Stimulated activated CD4-positive, alpha-beta T cell treated with anti-CD3 and anti-CD28 coated beads, Interleukin-4, amount 100 ng/mL, for 4 hours (primary cell): Measurements from ENCODE around the gene TIMP3.

ENCODE experiments used
- DNase-seq, 2 experiments: peaks; one replicate each; pipeline ENCODE4 v3.0.0-alpha.2; 2020

The TIMP3 gene

DNA sequence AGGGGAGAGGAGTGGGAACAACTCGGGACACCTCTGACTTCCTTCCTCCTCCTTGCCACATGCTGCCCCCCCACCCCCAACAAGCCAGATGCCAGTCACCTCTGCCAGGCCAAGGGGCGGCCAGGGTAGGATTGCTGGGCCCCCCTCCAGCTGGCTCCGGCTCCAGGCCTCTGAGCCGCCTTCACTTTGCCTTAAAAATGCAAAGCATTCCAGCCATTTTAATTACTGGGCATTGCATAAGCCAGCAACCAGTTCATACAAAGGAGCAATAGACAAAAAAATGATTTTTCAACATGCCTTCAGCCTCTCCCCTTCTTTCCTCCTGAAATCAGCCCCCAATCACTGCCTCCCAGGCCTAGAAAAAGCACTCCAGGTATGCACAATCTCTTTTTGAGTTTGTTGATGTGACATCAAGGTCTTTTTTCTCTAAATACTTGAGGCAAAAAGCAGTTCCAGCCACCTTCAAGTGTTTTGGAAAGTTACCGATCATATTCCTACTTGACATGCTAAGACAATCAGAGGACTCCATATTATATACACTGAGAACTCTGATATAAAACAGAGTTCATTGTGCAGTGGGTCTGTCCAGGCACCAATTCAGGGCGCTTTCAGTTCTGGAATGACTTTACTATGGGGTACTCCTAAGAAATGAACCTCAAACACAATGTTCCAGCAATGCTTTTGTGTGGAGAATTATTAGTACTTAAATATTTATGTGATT, 12.4 kb upstream of the TIMP3 start:
- DNase-seq: no peak

DNA sequence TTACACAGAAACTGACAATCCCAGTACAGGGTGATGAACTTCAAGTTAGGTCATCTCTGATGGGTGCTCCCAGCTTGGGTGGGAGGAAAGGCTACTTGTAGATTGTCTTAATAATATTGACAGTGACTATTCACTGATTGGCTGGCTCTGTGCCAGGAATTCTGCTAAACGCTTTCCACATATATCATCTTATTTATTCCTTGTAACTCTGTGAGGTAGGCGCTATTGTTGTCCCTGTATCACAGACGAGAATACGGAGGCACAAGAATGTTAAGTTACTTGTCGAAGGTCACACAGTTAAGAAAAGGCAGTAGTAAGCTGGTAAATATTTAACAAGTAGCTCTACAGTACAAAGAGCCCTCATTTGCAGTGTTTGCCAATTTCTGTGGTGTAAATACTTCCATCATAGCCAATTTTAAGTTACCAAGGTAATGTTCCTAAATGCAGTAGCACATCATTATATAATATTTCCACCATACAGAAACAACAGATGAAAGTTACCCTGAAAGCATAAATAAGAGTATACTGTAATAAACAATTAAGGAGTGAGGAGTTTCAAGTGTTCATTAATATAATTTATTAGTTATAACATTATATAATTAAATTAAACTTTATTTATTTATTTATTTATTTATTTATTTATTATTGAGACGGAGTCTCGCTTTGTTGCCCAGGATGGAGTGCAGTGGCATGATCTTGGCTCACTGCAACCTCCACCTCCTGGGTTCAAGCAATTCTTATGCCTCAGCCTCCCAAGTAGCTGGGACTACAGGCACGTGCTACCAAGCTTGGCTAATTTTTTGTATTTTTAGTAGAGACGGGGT, 11.5 kb upstream of the TIMP3 start:
- no peak for DNase-seq

DNA sequence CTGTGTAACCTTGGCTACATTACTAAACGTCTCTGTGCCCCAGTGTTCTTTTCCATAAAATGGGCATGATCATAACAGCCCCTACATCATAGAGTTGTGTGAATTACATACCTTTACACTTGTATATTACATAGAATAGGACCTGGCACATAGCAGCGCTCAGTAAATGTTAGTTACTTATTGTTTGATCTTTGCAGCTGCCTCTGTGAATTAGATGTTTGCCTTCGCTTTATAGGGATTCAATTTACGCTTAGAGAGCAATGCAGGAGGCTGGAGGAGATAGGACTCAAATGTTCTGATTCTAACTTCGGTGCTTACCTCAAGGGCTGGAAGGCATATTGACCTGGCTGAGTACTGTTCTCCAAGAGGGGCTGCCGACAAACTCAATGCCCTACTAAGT, 10.4 kb upstream of the TIMP3 start:
- DNase-seq: no peak

DNA sequence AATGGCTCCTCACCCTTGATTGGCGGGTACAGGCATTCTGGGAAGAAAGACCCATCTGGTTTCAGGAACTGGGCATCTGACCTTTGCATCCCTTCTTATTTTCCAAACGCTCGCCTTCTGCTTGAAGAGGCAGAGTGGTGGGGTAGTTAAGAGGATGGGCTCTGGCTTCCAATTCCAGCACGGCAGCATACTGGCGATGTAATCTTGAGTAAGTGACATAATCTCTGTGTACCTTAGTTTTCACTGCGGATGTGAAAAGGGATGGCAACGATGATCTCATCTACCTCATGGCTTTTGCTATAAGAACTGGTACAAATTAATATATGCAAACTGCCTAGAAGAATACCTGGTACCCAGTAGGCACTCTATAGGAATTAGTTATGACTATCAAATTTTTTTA, 10.0 kb upstream of the TIMP3 start:
- no peak for DNase-seq

DNA sequence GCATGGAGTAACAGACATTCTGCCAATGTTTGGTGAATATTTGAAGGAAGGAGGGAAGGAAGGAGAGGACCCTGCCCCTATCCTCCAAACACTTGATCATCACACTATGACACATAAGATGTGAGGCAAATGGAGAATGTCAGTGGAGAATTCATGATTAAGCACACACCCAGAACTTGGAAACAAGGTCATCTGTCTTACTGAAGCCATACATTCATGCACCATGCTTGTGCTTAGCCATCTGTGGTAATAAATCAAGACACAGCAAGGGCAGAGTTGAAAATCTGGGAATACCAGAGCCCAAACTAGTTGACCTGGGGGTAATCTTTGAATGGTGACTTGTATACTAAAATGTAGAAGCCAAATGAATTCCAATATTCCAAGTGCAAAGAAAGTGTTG, 7.9 kb upstream of the TIMP3 start:
- DNase-seq: no peak

DNA sequence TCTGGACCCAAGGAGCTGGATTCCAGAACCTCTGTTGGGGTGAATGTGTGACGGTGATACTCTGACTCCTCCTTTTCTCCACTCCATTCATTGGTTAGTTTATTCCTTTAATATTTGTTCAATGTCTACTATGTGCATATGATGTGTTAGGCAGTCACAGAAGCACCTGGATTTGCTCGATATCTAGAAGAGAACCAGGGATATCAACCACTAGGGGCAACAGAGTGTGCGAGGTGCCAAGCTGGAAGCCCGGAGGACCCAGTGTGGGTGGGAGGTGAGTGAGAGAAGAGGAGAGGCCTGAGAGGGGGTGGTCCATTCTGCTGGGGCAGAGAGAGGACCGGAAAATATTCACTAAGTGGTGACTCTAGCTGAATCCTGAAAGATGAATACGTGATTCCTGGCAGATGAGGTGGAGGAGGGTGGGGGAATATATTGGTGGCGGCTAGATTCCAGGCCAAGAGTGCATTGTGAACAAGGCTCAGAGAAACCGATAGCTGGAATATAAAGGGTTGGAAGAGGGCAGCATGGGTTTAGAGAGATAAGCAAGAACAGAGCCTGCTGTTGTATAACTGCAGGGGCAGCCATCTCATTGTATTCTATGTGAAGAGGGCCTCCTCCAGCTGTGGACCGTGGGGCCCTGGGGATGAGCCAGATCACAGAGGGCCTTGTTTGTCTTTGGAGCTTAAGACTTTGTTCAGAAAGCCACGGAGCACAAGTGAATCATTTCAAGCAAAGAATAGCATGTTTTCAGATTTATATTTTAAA, 6.9 kb upstream of the TIMP3 start:
- DNase-seq: no peak

DNA sequence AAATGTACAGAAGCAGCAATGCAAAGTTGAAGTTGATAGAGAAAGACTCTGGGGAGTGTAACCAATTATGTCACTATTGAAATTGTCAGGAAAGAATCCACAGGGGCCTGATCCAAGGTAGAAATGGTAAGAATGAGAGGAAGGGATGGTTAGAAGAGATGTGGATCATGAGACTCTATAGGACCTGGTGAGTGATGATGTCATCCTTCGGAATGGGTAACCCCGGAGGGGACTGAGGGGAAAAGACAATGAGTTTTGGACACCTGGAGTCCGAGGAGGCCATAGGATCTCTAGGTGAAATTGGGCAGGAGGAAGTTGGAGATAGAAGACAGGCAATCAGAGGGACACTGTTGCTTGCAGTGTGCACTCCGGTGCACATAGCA, 6.3 kb upstream of the TIMP3 start:
- DNase-seq: no peak

DNA sequence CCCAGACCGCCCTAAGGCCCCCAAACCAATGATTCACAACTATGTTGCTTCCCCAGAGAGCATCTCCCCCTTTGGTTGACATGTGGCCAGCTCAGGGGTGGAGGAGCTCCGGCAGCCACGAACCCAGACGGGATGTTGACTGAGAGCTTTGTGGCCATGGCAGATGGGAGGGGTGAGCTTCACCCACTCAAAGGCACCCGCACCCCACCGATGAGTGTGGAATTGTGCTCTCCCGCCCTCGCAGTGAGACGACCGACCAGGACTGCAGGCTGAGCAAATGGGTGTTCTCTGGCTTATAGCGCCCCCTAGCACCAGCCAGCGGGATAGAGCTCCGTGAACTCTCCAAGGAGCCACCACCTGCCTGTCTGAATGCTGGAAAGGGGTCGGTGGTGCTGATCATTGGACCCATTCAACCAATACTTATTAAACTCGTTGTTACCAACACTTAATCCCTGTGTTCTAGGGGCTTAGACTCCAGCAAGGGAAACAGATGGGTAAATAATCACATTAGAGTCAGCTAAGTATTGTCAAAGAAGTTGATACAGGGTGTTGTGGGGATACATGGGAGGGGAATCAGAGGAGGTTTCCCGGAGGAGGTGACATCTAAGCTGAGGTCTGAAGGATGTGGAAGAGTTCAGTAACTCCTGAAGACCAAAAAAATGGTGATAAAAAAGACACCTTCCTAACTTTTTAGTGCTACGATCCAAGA, 4.5 kb upstream of the TIMP3 start:
- DNase-seq: peak; percentile 51 to 55

DNA sequence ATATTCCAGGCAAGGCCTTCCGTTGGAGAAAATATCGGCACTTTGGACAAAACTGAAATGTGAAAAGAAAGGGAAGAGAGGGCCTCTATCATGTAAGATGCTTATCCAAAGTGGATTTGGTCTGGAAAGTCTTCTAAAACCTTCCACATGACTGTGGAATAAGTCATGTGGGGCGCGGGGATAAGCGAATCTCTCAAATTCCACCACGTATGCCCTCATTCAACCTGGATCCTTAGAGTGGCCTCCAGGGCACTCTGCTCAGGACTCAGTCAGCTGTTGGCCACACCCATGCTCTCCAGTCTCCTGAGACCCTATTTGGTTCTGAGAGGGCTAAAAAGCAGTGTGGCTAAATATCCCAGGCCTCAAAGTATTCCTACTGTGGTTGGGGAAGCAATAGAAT, 2.0 kb upstream of the TIMP3 start:
- no peak for DNase-seq

DNA sequence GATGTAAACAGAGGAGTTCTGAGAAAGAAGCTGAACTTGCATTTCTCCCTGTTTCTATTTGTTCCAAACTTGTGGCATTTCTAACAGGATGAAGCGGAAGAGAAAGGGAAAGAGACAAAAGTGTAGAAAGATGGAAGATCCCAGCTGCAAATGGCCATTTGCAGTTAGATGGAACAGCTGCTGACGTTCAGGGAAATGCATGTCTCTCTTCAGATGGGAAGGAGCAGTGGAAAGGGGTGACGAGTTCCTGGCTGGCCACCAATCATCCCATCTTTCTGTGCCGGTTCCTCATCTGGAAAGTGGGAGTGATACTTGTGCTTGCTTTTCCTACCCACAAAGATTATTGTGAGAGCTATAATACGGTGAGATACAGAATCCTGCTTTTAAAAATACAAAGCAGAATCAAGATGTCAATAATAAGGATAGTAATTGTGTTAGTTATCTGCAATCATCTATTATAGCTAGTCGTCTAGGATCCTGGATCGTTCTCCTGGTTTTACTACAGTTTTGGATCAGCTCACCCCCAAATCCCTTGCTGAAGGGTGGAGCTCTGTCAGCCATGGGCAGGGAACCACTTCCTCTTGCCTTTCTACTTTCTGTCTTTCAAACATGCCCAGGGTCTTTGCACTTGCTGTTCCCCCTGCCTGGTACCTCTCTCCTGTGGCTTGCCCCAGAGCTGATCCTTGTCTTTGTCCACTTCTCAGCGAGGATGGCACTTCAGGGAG, 1.2 kb upstream of the TIMP3 start:
- no peak for DNase-seq

DNA sequence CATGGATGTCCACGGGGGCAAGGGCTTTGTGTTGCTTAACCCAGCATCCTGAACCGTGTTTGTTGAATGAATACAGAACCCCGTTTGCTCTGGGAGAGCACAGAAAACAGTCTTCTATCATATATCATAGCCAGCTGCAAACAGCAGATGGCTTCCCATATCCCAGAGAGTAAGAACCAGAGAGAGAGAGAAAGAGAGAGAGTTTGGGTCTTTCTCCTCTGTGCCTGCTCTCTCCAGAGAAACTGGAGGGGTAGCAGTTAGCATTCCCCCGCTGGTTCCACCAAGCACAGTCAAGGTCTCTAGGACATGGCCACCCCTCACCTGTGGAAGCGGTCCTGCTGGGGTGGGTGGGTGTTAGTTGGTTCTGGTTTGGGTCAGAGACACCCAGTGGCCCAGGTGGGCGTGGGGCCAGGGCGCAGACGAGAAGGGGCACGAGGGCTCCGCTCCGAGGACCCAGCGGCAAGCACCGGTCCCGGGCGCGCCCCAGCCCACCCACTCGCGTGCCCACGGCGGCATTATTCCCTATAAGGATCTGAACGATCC, 440 bp upstream of the TIMP3 start:
- DNase-seq: peak in 1 of 2 experiments; percentile 13

DNA sequence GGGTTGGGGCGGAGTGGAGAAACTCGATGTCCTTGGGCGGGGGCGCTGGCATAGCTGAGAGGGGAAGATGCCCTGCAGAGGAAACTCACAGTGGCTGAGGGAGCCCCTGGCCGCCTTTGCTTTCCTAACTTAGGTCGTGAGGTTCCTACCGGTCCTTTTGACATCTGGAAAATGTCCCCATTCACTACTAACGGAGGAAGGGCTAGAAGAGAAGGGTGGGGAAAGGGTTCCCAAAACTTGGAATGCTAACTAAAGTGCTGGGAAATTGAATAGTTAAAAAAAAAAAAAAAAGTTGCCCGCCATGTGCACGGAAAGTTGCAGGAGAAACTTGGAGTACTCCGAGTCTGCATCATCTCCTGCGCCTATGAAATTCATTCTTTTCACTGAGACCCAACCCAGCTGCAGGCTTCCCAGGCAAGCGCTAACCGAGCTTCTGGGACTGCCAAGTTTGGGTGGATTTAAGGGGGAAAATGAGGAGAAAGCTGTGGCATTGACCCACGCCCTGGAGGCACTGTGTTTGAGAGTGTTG, 796 bp downstream of the TIMP3 start:
- DNase-seq: no peak

DNA sequence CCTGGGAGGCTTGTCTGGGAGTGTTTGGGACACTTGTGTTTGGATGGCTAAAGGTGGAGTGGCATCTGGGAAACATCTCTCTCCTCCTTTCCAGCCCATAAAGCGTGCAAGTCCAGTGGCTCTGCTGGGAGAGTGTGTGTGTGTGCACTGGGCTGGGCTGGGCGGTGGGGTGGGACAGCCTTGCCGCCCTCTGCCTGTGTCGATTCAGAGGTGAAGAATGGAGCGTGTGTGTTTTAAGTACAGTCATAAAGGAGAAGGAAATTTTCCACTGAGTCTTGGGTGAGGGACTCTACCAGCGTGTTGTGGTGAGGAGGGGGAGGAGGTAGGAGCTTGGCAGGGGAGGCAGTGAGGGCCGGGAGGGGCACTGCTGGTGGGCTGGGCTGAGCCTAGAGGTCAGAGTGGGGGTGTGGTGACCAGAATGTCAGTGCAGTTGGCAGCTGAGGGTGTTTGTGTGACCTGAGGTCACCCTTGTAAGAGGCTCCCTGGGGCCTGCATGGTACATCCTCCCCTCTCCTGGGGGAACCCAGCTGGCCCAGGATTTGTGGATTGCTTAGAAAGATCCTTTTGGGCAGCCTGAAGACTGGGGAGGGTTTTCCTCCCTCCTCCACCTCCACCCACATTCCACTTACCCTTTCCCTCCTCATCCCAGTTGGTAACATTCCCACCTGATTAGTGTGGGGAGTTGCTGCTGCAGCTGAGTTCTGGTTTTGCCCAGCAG, 1.7 kb downstream of the TIMP3 start:
- no peak for DNase-seq

DNA sequence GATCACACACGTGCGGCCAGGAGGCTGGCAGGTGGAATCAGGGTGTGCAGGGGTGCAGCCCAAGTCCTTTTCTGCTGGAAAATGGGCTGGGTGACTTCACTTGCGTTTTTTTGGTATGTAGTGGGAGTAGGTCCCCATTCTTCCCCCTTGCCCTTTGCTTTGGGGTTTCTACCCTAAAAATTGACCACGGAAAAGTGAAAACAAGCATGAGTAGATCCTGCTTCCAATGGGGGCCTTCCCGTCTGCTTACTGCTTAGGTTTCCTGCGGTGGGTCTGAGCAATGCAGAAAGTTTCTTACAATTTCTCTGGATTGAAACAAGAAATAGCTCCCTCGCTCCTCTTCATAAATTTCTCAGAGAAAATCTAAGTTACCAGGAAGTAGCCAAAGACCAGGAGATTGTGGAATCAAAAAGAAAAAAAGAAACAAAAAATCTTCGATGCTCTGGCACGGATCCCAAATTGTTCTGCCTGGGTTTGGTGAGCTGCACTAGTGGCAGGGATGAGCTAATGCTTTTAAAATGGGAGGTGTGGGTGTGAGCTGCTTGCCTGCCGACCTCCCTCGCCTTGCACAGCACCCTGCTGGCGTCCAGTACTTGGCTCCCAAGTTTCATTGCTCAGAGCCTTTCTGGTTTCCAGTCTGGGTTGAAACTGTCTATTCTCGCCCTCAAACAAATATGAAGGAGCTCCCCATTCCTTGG, 2.4 kb downstream of the TIMP3 start:
- no peak for DNase-seq

DNA sequence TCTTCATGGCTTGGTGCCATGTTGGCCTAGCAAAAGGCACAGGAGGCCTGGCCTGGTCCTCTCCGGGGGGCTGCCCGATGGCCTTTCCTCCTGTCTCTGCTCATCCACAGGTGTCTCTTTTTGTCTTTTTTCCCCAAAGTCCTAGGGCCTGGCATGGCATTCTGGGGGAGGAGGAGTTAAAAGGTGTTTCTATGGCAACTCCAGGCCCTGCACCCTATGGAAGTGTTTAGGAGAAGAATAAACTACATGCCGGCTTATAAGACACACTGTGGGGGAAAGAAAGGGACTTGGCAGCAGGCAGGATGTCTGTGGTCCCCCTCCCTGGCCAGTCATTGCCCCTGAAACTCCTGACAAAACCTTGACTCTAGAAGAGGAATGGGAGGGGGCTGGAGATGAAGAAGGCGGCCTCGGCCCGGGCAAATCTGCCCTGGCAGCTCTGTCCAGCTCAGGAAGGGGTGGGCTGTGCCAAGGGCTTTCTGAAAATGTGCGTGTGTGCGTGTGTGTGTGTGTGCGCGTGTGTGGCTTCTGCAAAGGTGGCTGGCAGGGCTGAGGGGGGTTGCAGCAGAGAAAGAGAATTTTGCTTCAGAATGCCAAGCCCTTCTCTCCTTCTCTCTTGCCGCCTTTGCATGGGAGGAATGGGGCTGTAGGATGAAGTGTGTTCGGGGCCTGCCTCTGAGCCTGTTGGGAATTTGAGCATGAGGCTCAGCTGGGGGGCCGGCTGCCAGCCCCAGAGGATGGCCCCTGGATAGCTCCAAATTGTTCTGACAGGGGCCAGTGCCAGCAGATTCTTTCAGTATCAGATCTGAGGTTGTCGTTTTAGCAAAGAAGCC, 3.2 kb downstream of the TIMP3 start:
- no peak for DNase-seq

DNA sequence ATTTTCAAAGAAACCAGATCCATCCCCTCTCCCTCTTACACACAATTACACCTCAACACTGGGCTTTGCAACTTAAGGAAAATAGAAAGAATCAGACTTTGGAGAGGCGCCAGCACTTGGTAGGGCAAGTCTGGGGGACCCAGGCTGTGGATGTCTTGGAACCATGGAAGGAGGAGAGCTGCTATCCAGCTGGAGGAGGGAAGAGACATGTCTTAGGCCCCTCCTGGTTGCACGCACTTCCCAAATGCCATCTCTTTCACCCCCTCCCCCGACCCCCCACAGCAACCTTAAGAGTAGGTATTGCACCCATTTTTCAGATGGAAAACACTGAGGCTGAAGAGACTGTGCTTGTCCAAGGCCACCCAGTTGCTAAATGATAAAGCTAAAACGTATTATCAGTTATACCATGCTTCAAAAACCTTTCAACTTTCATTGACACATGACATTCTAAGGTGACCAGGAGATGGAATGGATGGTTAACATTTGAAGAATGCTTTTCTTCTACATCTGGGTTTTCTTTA, 3.9 kb downstream of the TIMP3 start:
- no peak for DNase-seq

DNA sequence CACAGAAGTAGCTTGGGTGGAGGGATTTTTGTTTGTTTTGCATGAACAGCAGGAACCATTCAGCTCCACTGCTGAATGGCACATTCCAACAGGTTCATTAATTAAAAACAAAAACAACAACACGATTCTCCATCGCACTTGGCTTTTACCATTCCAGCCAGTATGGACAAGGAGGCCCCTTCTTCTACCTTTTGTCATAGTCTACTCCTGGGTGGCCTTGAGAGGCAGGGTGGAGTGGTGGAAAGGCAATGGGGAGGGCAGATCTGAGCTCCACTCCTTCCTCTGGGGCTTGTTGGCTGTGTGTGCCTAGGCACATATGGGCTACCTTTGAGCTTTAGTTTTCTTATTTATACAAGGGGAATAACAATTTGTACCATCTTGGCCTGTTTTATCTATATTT, 4.8 kb downstream of the TIMP3 start:
- no peak for DNase-seq

DNA sequence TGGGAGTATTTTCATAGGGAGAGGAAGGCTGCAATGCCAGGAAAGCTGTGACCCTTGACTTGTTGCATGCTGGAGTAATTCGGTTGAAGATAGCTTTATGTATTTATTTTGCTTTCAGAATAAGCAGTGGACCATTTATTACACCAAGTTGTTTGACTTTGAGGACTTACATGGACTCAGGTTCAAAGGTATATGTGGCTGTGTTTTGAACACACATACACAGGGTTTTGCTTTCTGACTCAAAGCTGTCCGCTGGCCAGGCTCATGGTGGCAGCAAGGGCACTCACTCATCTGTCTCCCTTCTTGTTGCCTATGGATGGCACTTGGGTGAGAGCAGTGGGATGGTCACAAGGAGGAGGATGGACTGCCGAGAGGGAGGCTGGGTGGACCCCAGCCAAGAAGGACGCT, 6.5 kb downstream of the TIMP3 start:
- DNase-seq: no peak
